ENCODE results near the gene INPP5B.

Gene INPP5B

GRCh38 chr1:37954316-37954971, 7.6 kb upstream of the INPP5B start:
- DNase-seq (ENCODE audit: low read depth), result no peak
- TF ChIP-seq, protein P1, sequence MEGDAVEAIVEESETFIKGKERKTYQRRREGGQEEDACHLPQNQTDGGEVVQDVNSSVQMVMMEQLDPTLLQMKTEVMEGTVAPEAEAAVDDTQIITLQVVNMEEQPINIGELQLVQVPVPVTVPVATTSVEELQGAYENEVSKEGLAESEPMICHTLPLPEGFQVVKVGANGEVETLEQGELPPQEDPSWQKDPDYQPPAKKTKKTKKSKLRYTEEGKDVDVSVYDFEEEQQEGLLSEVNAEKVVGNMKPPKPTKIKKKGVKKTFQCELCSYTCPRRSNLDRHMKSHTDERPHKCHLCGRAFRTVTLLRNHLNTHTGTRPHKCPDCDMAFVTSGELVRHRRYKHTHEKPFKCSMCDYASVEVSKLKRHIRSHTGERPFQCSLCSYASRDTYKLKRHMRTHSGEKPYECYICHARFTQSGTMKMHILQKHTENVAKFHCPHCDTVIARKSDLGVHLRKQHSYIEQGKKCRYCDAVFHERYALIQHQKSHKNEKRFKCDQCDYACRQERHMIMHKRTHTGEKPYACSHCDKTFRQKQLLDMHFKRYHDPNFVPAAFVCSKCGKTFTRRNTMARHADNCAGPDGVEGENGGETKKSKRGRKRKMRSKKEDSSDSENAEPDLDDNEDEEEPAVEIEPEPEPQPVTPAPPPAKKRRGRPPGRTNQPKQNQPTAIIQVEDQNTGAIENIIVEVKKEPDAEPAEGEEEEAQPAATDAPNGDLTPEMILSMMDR (conservative IDR thresholded peaks at IDR 0.05; ENCODE audit: low read depth, low read length), result no peak
- H3K4me3 ChIP-seq (ENCODE audit: low read depth, low read length), result no peak overlapping the region

DNA sequence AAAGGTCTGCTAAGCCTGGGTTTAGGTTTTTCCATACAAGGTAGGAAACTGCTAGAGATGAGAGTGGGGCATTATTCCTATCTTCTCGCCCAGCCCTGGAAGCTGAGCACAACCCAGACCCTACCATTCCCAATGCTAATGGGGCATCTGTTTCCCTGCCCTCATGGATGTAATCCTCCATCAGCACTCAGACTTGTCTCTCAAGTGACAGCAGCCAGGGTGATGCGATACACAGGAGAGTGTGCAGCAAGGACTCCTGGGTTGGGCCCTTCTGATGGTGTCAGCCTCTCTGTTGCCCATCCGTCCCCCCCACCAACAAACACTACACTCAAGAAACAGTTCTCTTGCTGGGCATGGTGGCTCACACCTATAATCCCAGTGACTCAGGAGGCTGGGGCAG, 5.9 kb upstream of the INPP5B start:
- TF ChIP-seq, protein P1 (conservative IDR thresholded peaks at IDR 0.05; ENCODE audit: low read depth, low read length), result no peak
- H3K4me3 ChIP-seq (ENCODE audit: low read depth, low read length), result no peak overlapping the region
- DNase-seq (ENCODE audit: low read depth), result no peak

DNA sequence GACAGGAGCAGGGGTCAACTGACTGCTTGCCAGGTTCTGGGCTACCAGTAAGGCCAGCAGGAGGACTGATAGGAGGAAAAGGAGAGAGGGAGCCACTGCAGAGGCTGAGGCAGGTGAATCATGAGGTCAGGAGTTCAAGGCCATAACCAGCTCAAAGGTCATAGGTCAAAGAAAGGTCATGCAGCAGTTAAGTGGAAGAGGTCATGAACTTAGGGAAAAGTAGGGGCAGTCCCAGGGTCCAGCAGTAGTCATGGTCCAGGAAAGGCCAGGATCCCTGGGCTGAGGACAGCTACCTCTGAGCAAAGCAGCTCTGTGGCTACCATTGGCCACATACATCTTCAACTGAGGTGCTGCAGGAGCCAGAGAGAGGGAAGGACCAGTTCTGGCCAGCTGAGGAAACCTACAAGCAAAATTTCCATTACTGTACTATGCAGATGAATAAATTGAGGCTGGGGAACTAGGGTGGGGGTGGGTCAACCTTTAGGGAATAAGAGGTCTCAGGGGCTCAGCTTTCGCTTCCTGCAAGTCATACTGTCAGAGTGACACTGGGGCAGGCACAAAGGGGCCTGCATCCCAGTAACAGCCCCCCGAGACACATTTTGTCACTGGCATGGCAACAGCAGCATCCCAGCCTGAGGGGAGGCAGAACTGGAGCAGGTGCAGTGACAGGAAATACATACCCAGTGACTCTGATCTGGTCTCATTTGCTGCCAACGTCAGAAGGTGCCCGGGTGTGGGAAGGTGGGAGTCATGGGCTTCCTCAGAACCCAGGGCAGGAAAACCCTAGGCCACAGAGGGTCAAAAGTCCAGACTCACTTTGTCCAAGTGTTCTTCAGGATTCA, 5.2 kb upstream of the INPP5B start:
- no peak for DNase-seq (ENCODE audit: low read depth)
- no peak overlapping the region for H3K4me3 ChIP-seq (ENCODE audit: low read depth, low read length)
- TF ChIP-seq, protein P1 (conservative IDR thresholded peaks at IDR 0.05; ENCODE audit: low read depth, low read length), result no peak

GRCh38 chr1:37951041-37951782, 4.4 kb upstream of the INPP5B start:
- no peak for DNase-seq (ENCODE audit: low read depth)
- H3K4me3 ChIP-seq (ENCODE audit: low read depth, low read length), result no peak overlapping the region
- TF ChIP-seq, protein P1 (conservative IDR thresholded peaks at IDR 0.05; ENCODE audit: low read depth, low read length), result no peak

DNA sequence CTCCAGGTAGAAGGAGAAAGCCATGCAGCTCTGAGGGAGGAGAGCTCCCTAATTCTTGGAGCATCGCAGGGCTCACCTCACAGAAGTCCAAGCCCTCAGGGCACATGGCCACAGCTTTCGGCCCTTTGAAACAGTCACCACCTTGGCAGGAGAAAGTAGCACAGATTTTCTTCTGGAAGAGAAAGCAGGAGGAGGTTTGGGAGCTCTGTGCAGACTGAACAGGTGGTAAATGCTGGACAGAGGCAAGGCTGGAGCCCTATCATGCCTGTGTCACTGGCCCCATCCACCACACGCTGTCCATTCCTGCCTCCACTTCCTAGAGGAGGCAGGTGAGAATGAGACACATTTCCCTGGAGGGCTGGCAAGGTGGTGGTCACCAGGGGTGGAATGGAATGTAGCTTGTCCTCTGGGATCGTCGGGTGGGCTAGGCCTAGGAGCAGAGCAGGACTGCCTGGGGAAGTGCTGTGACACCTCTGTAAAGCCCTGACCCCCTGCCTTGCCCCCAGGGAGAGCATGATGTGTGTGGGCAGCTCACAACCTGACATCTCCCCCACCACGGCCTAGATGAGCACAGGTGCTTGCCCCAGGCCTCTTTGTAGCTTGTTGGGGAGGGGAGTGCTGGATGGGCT, 2.8 kb upstream of the INPP5B start:
- no peak overlapping the region for H3K4me3 ChIP-seq (ENCODE audit: low read depth, low read length)
- no peak for DNase-seq (ENCODE audit: low read depth)

DNA sequence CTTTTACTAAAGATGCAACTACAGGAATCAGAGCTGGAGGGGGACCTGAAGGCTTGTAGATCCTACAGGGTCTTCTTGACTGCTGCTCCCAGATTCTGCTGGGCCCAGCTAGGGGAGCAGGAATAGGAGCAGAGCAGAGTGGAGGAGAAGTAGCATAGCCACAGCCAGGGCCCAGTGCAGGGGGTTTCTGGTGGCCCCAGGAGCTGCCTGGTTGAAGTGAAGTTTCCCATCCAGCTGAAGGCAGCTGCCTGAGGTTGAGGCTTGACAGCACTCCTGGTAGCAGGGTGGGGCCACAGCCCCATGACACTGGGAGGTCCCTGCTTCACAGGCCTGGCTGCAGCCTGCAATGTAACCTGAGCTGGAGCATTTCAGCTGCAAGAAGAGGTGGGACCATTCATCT, 2.0 kb upstream of the INPP5B start:
- TF ChIP-seq, protein P1 (conservative IDR thresholded peaks at IDR 0.05; ENCODE audit: low read depth, low read length), result no peak
- no peak overlapping the region for H3K4me3 ChIP-seq (ENCODE audit: low read depth, low read length)
- DNase-seq (ENCODE audit: low read depth), result no peak

More for the DNA sequence above, 2.8 kb upstream of the INPP5B start:
- TF ChIP-seq, protein P1 (conservative IDR thresholded peaks at IDR 0.05; ENCODE audit: low read depth, low read length), result no peak
